ENCODE measurements around the gene STUB1.
A peak's percentile ranks its signal among the peaks of the same experiment; 100 is the strongest.

The STUB1 gene

DNA sequence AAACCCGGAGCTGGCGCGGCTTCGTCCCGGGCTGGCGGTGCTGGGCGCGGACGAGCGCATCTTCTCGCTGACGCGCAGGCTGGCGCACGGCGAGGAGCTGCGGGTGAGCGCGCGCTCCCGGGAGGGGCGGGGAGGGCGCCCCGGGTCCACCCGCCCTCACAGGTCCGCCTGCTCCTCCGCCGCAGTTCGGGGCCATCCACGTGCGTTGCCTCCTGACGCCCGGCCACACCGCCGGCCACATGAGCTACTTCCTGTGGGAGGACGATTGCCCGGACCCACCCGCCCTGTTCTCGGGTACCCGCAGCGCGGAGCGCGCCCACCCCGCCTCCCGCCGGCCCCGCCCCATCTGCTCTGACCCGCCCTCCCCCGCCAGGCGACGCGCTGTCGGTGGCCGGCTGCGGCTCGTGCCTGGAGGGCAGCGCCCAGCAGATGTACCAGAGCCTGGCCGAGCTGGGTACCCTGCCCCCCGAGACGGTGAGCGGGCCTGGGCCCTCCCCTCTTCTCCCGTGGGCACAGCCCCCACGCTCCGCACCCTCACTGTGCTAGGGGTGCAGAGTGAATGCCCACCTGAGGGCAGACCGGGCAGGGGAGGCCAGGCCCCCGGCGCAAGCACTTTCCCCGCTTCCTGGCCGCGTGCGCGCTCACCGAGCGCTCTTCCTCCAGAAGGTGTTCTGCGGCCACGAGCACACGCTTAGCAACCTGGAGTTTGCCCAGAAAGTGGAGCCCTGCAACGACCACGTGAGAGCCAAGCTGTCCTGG is 48.1 kb downstream of the STUB1 start:
- TF ChIP-seq, protein P1, sequence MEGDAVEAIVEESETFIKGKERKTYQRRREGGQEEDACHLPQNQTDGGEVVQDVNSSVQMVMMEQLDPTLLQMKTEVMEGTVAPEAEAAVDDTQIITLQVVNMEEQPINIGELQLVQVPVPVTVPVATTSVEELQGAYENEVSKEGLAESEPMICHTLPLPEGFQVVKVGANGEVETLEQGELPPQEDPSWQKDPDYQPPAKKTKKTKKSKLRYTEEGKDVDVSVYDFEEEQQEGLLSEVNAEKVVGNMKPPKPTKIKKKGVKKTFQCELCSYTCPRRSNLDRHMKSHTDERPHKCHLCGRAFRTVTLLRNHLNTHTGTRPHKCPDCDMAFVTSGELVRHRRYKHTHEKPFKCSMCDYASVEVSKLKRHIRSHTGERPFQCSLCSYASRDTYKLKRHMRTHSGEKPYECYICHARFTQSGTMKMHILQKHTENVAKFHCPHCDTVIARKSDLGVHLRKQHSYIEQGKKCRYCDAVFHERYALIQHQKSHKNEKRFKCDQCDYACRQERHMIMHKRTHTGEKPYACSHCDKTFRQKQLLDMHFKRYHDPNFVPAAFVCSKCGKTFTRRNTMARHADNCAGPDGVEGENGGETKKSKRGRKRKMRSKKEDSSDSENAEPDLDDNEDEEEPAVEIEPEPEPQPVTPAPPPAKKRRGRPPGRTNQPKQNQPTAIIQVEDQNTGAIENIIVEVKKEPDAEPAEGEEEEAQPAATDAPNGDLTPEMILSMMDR (conservative IDR thresholded peaks at IDR 0.05; ENCODE audit: control insufficient read depth, insufficient read depth, low read depth, low read length) = no peak
- peak; percentile 79 for DNase-seq (ENCODE audit: low read depth)
- peak overlapping the region; percentile 33 for H3K4me3 ChIP-seq (ENCODE audit: control insufficient read depth, low read depth, low read length)

DNA sequence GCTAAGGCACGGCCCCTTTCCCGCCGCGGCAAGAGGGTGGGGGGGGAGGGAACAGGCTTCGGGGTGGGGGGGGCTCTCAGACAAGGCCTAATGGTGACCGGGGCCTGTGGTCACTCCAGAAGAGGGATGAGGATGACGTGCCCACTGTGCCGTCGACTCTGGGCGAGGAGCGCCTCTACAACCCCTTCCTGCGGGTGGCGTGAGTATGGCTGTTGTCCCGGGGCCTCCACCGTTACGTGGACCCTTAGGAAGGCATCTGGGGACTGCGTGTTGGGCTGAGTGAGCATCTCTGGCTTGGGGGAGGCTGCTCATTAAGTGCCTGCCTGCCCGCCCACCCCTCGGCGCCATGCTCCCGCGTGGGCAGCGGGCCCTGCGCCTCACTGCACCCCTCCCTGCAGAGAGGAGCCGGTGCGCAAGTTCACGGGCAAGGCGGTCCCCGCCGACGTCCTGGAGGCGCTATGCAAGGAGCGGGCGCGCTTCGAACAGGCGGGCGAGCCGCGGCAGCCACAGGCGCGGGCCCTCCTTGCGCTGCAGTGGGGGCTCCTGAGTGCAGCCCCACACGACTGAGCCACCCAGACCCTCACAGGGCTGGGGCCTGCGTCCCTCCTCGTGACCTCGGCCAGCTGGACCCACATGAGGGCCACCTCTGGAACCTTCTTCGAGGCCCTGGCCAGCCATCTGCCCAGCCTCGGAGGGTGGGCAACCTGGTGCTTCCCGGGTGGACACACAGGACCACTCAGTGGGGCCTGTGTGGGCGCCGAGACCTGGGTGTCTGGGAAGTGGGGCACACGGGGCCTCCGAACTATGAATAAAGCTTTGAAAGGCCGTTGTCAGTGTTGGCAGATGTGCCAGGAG is 48.9 kb downstream of the STUB1 start:
- TF ChIP-seq, protein P1 (conservative IDR thresholded peaks at IDR 0.05; ENCODE audit: control insufficient read depth, insufficient read depth, low read depth, low read length) = no peak
- H3K4me3 ChIP-seq (ENCODE audit: control insufficient read depth, low read depth, low read length) = peak overlapping the region; percentile 33
- no peak for DNase-seq (ENCODE audit: low read depth)

DNA sequence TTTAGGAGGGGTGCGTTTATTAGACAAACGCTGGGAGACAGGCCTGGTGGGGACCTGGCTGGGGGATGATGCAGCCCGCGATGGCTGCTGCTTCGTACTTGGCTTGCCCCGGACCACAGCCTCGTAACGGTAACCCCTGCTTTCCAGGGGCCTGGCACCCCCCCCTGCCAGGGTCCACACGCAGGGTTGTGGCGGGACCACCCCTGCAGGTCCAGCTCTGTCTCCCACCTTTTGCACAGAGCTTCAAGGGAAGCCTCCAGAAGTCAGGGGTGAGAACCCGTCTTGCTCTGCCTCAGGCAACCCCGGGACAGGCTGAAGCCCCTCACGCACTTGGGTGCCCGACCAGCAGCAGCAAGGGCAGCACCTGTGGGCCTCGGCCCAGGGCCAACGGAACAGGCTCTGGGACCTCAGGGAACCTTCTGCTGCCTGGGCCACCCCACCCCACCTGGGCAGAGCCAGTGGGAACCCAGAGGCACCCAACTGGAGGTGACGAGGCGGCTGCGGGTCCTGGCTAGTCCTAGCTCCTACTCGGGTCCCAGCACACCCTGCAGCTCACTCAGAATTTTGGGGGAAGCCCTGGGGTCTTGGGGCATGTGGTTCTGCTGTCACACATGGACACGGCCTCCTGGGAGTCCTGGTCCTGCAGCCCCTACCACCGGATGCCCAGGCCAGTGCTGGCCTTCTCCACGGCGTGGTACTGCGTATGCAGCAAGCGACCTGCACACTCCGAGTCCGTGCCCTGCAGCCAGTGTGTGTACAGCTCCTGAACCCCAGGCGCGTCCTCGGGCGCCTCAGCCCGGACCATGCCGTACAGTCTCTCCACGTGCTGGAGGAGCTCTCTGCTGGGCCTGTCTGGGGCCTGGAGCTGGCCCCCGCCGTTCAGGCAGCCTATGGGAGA is 49.8 kb downstream of the STUB1 start:
- no peak overlapping the region for H3K4me3 ChIP-seq (ENCODE audit: control insufficient read depth, low read depth, low read length)
- DNase-seq (ENCODE audit: low read depth) = no peak
- TF ChIP-seq, protein P1 (conservative IDR thresholded peaks at IDR 0.05; ENCODE audit: control insufficient read depth, insufficient read depth, low read depth, low read length) = no peak

DNA sequence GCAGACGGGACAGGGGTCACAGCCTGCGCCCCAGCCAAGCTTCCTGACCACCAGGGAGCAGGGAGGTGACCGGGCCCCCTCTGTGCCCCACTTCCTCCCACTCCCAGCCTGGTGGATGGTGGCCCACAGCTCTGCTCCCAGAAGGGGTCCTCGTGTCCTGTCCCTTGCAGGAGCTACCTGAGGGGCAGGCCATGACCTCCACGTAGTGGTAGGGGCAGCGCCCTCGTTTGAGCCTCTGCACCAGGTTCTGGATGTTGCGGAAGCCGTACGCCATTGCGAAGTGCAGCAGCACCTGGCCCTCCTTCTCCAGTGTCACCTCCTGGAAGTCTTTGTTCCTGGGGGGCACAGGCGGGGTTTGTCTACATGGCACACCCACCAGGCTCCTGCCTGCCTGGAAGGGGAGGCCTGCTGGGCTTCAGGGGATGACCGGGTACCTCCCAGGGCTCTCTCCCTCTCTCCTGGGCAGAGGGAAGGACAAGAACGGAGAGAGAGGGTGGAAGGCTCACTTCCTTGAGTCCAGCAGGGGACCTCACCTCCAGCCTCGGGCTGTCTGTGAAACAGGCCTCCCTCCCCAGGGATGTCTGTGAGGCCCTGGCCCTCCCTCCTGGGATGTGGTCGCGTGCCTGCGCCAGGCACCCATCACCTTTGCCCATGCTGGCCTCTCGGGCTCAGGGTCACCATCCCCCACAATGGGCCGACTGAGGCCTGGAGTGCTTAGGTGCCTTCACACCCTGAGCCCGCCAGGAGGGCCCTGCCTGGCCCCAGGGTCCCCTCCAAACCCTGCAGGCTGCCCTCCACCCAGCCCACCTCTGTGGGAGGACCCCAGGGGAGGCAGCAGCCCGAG is 50.7 kb downstream of the STUB1 start:
- H3K4me3 ChIP-seq (ENCODE audit: control insufficient read depth, low read depth, low read length) = no peak overlapping the region
- no peak for DNase-seq (ENCODE audit: low read depth)
- TF ChIP-seq, protein P1 (conservative IDR thresholded peaks at IDR 0.05; ENCODE audit: control insufficient read depth, insufficient read depth, low read depth, low read length) = no peak

DNA sequence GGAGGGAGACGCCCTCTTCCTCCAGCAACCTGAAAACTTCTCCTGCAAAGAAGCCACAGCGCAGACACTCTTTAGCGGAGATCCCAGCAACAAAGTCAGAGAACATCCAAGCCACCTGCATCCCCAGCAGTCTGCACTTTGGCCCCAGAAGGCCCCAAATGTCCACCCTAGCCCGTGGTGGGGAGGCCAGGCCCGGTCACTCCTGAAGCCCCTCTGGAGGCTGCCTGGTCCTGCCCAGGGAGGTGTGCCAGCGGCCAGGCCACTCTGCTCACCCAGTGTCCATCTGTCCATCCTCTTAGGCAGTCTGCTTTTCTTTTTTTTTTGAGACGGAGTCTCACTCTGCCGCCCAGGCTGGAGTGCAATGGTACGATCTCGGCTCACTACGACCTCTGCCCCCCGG is 52.1 kb downstream of the STUB1 start:
- H3K4me3 ChIP-seq (ENCODE audit: control insufficient read depth, low read depth, low read length) = no peak overlapping the region
- TF ChIP-seq, protein P1 (conservative IDR thresholded peaks at IDR 0.05; ENCODE audit: control insufficient read depth, insufficient read depth, low read depth, low read length) = no peak
- DNase-seq (ENCODE audit: low read depth) = no peak
